Endothelial cell of umbilical vein (primary cell): ENCODE data around the gene GATA1. TPM values are rescaled to one million over a fixed set of nuclear protein-coding genes. Genes with fewer than 3 reads are reported as not detected.

Source experiments
- BruUV-seq: library from RNA; stranded (reverse); fragments of 400-500 nt; replicated peaks from 2 replicates; lab custom pipeline; 2021; lab: Mats Ljungman, UMichigan
- CTCF ChIA-PET: fragments of 300-600, 350-600 bp; sonication (Branson Sonifier 250); formaldehyde crosslinking; loops from one replicate; lab custom pipeline; 2021; ENCODE audit warnings: antibody characterized with exemption, inconsistent platforms; lab: Charles Lee
- POLR2A ChIA-PET: fragments of 300-600, 350-600 bp; sonication (Branson Sonifier 250); formaldehyde crosslinking; loops from one replicate; lab custom pipeline; 2021; ENCODE audit warnings: antibody characterized with exemption, inconsistent platforms; lab: Charles Lee
- DNase-seq: peaks from one replicate; pipeline ENCODE4 v3.0.0-alpha.2; 2011; ENCODE audit warnings: low read depth, low spot score
- FAIRE-seq: peaks from 2 replicates; lab custom pipeline; 2011; peaks lifted over from hg19 to GRCh38; lab: Jason Lieb, UNC
- H2AFZ ChIP-seq: 2 replicates; pipeline ENCODE4 v1.6.0; 2012; ENCODE audit warnings: low read depth, low read length, control low read depth, inconsistent platforms
- H3K27ac ChIP-seq: 2 replicates; pipeline ENCODE4 v1.5.1; 2011; ENCODE audit warnings: low read depth, mild to moderate bottlenecking, control low read depth, low read length, moderate library complexity; ENCODE audit not compliant: insufficient read depth
- H3K27me3 ChIP-seq, 2 experiments: 2 replicates each; pipeline versions ENCODE4 v1.6.0 to v1.6.1; 2011; ENCODE audit warnings: low read length in 2 of 2, mixed read lengths in 1 of 2; ENCODE audit not compliant: control insufficient read depth in 2 of 2, insufficient read depth in 2 of 2
- H3K36me3 ChIP-seq, 2 experiments: 2 replicates in 1 of 2; 3 replicates in 1 of 2; pipeline ENCODE4 v1.5.1; 2011; ENCODE audit warnings: low read length in 2 of 2, mild to moderate bottlenecking in 1 of 2, moderate library complexity in 1 of 2; ENCODE audit not compliant: control insufficient read depth in 2 of 2, insufficient read depth in 2 of 2; ENCODE audit errors: extremely low read depth in 1 of 2
- H3K4me1 ChIP-seq: 3 replicates; pipeline ENCODE4 v1.5.1; 2011; ENCODE audit warnings: mild to moderate bottlenecking, low read length; ENCODE audit not compliant: control insufficient read depth, insufficient read depth; ENCODE audit errors: extremely low read depth
- H3K4me2 ChIP-seq: 2 replicates; pipeline ENCODE4 v1.6.1; 2011; ENCODE audit warnings: low read length, control low read depth, mixed read lengths; ENCODE audit not compliant: insufficient read depth
- H3K4me3 ChIP-seq, 3 experiments: fragments of 200-600 bp in 1 of 3; sonication (generic), shearing (Covaris generic) in 1 of 3; replicated peaks in 1 of 3; 2 replicates each; pipeline ENCODE4 v1.5.1; 2011 to 2016; ENCODE audit warnings: control low read depth in 3 of 3, low read length in 3 of 3, mild to moderate bottlenecking in 2 of 3, inconsistent platforms in 1 of 3, low read depth in 1 of 3, moderate library complexity in 1 of 3; ENCODE audit not compliant: insufficient read depth in 1 of 3
- H3K79me2 ChIP-seq: 2 replicates; pipeline ENCODE4 v1.6.0; 2012; ENCODE audit warnings: low read length, inconsistent platforms; ENCODE audit not compliant: control insufficient read depth, insufficient read depth
- H3K9ac ChIP-seq: replicated peaks from 2 replicates; pipeline ENCODE3; 2011; ENCODE audit warnings: low read length, control low read depth; ENCODE audit not compliant: insufficient read depth; ENCODE audit errors: extremely low read depth
- H3K9me1 ChIP-seq: replicated peaks from 3 replicates; pipeline ENCODE4 v1.6.0; 2011; ENCODE audit warnings: mild to moderate bottlenecking, low read length; ENCODE audit not compliant: control insufficient read depth, insufficient read depth; ENCODE audit errors: extremely low read depth
- H3K9me3 ChIP-seq: replicated peaks from 2 replicates; pipeline ENCODE4 v1.5.1; 2012; ENCODE audit warnings: low read length, inconsistent platforms; ENCODE audit not compliant: control insufficient read depth, insufficient read depth
- H4K20me1 ChIP-seq: replicated peaks from 2 replicates; pipeline ENCODE3; 2011; ENCODE audit warnings: mild to moderate bottlenecking, low read length; ENCODE audit not compliant: control insufficient read depth, insufficient read depth; ENCODE audit errors: extremely low read depth
- EZH2 ChIP-seq: IDR thresholded peaks from 2 replicates; pipeline ENCODE4 v1.6.1; 2012; ENCODE audit warnings: borderline replicate concordance, low read depth, mild to moderate bottlenecking, moderate library complexity, low read length, inconsistent platforms; ENCODE audit not compliant: severe bottlenecking
- FOS ChIP-seq: IDR thresholded peaks from 2 replicates; pipeline ENCODE4 v1.6.1; 2011; ENCODE audit warnings: mild to moderate bottlenecking, low read length, moderate library complexity, borderline replicate concordance; ENCODE audit not compliant: insufficient read depth
- POLR2A ChIP-seq: IDR thresholded peaks from 2 replicates; pipeline ENCODE4 v1.6.1; 2012; ENCODE audit warnings: low read depth, mild to moderate bottlenecking, control low read depth, low read length
- POLR2AphosphoS5 ChIP-seq: IDR thresholded peaks from 2 replicates; pipeline ENCODE4 v1.6.1; 2012; ENCODE audit warnings: low read depth, mild to moderate bottlenecking, control low read depth, low read length, moderate library complexity; ENCODE audit not compliant: insufficient read depth
- dilution Hi-C: fragments of 300-500 bp; cut with MboI; formaldehyde crosslinking; loops from one replicate; pipeline ENCODE4 v1.15.0; 2019; ENCODE audit warnings: low sequenced_read_pairs; ENCODE audit not compliant: extremely low pct_ligation_motif_present
- intact Hi-C: fragments of 100-400 bp; cut with micrococcal nuclease; formaldehyde crosslinking; loops from one replicate; pipeline ENCODE4 v1.10.0; 2022
- polyA plus RNA-seq, 4 experiments: library from polyadenylated mRNA; depleted of rRNA in 3 of 4; stranded (reverse) in 3 of 4; unstranded in 1 of 4; fragments of >200 nt; gene quantifications; 2 replicates each; pipeline versions ENCODE4 v1.2.1 to v1.2.3, GENCODE V29; 2011 to 2012; ENCODE audit warnings: missing spikeins in 1 of 4
- small RNA-seq: library from RNA; depleted of rRNA; stranded (forward); fragments of <200 nt; gene quantifications from one replicate; pipeline ENCODE3, GENCODE V24; 2012; ENCODE audit warnings: low replicate concordance, low read depth; ENCODE audit not compliant: insufficient read depth, insufficient read length
- total RNA-seq: library from RNA; stranded (reverse); gene quantifications from 2 replicates; pipeline ENCODE4 v1.2.3, GENCODE V29; 2021

GATA1 gene
- total and polyA plus RNA-seq, 2 donors (not counting 3 experiments of a cell fraction or from before 2014, with no cell fraction given) = not detected

- no peak within 1 kb of the TSS for H3K27ac ChIP-seq
- H3K4me1 ChIP-seq = no peaks in the 10 kb centered on the region
- FAIRE-seq (no peak), DNase-seq (no peak)
- H2AFZ ChIP-seq = no peak within 1 kb of the TSS
- H4K20me1 ChIP-seq = no peaks in the 10 kb centered on the region
- CTCF ChIA-PET = no interaction called here
- peaks cover 34 to 41% of the 10 kb centered on the region in 2 experiments for H3K27me3 ChIP-seq
- H3K9ac ChIP-seq = no peak within 1 kb of the TSS
- POLR2A ChIA-PET = no interaction called here
- TF ChIP-seq POLR2AphosphoS5 = no peak
- intact Hi-C loops (no loop called here), dilution Hi-C loops (no loop called here)
- H3K9me3 ChIP-seq = no peaks in the 10 kb centered on the region
- no peak within 1 kb of the TSS for H3K4me3 ChIP-seq
- BruUV-seq = no TSS peak
- no peaks in the 10 kb centered on the region for H3K36me3 ChIP-seq
- no peaks in the 10 kb centered on the region for H3K79me2 ChIP-seq
- no peaks in the 10 kb centered on the region for H3K9me1 ChIP-seq
- no peak within 1 kb of the TSS for H3K4me2 ChIP-seq
Measured at GRCh38 chrX:48835524-48836329, 49.3 kb downstream of the GATA1 start, which contains the start of gene PCSK1N. Gene PCSK1N, minus strand, starts transcription at chrX:48835610. Its CDS starts 78 bp downstream, at chrX:48835532.

DNA sequence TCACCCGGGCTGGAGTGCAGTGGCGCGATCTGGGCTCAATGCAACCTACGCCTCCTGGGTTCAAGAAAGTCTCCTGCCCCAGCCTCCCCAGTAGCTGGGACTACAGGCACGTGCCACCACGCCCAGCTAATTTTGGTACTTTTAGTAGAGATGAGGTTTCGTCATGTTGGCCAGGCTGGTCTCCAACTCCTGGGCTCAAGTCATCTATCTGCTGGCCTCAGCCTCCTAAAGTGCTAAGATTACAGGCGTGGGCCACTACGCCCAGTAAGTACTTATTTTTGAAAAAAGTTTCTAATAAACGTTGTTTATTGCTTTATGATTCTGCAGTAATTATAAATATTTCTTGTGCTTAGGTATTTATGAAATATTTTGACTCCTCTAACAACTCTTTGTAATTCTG is 53.3 kb downstream of the GATA1 start:
- Histone ChIP-seq H3K79me2 (no peaks in the 10 kb centered on the region), H4K20me1 (no peaks in the 10 kb centered on the region), H3K36me3 (no peaks in the 10 kb centered on the region), H3K4me2 (no peak overlapping the region), H2AFZ (no peak overlapping the region), H3K9me3 (no peaks in the 10 kb centered on the region), H3K9ac (no peak overlapping the region), H3K4me3 (no peak overlapping the region), H3K27ac (no peak overlapping the region), H3K4me1 (no peaks in the 10 kb centered on the region), H3K9me1 (no peaks in the 10 kb centered on the region), H3K27me3 (peaks cover 9 to 11% of the 10 kb centered on the region in 2 experiments)
- FAIRE-seq = no peak
- intact Hi-C loops (no loop called here), dilution Hi-C loops (no loop called here)
- ChIA-PET POLR2A (no interaction called here), CTCF (no interaction called here)
- DNase-seq = no peak
- BruUV-seq = no TSS peak
- TF ChIP-seq POLR2A = no peak
- no peak for TF ChIP-seq FOS
- no peak for TF ChIP-seq EZH2

Small RNA genes lying within 50 kb of the gene (small RNA-seq; reads per million reads assigned to genes)
- gene RNU6-29P = not detected

Other genes starting within 250 kb of the GATA1 start
- 14.4 and 16.3 TPM in 2 replicates for gene TBC1D25, start 246.9 kb upstream of the GATA1 start, total RNA-seq
- gene TBC1D25, start 246.9 kb upstream of the GATA1 start, polyA plus RNA-seq = 16.0 and 18.3 TPM in 2 replicates
- gene RBM3, start 212.1 kb upstream of the GATA1 start, total RNA-seq = 477 and 485 TPM in 2 replicates
- 223 and 313 TPM in 2 replicates for gene RBM3, start 212.1 kb upstream of the GATA1 start, polyA plus RNA-seq
- gene WDR13, start 189.1 kb upstream of the GATA1 start, total RNA-seq = 85.0 and 96.1 TPM in 2 replicates
- gene WDR13, start 189.1 kb upstream of the GATA1 start, polyA plus RNA-seq = 169 and 253 TPM in 2 replicates
- 0.73 TPM in 1 of 2 replicates, not detected in the other for gene WAS, start 102.8 kb upstream of the GATA1 start, total RNA-seq
- gene WAS, start 102.8 kb upstream of the GATA1 start, polyA plus RNA-seq = not detected in 2 replicates
- gene SUV39H1, start 89.9 kb upstream of the GATA1 start, total RNA-seq = 18.2 and 20.0 TPM in 2 replicates
- 19.0 and 22.0 TPM in 2 replicates for gene SUV39H1, start 89.9 kb upstream of the GATA1 start, polyA plus RNA-seq
- gene GLOD5, start 24.8 kb upstream of the GATA1 start, total RNA-seq = not detected in 2 replicates
- not detected in 2 replicates for gene GLOD5, start 24.8 kb upstream of the GATA1 start, polyA plus RNA-seq
- 58.4 and 65.7 TPM in 2 replicates for gene HDAC6, start 15.5 kb downstream of the GATA1 start, total RNA-seq
- 43.7 and 49.3 TPM in 2 replicates for gene HDAC6, start 15.5 kb downstream of the GATA1 start, polyA plus RNA-seq
- gene ERAS, start 39.9 kb downstream of the GATA1 start, total RNA-seq = not detected in 2 replicates
- gene ERAS, start 39.9 kb downstream of the GATA1 start, polyA plus RNA-seq = 0.14 TPM in 1 of 2 replicates, not detected in the other
- gene PCSK1N, start 49.0 kb downstream of the GATA1 start, total RNA-seq = 0.44 TPM in 1 of 2 replicates, not detected in the other
- gene PCSK1N, start 49.0 kb downstream of the GATA1 start, polyA plus RNA-seq = not detected in 2 replicates
- gene TIMM17B, start 111.2 kb downstream of the GATA1 start, total RNA-seq = 30.0 and 36.0 TPM in 2 replicates
- gene TIMM17B, start 111.2 kb downstream of the GATA1 start, polyA plus RNA-seq = 73.1 and 107 TPM in 2 replicates
- 72.8 and 86.3 TPM in 2 replicates for gene PQBP1, start 111.3 kb downstream of the GATA1 start, total RNA-seq
- 83.5 and 86.8 TPM in 2 replicates for gene PQBP1, start 111.3 kb downstream of the GATA1 start, polyA plus RNA-seq
- gene SLC35A2, start 125.1 kb downstream of the GATA1 start, total RNA-seq = 28.9 and 31.4 TPM in 2 replicates
- 64.5 and 76.5 TPM in 2 replicates for gene SLC35A2, start 125.1 kb downstream of the GATA1 start, polyA plus RNA-seq
- gene PIM2, start 132.4 kb downstream of the GATA1 start, total RNA-seq = 5.5 and 7.4 TPM in 2 replicates
- 7.4 and 7.5 TPM in 2 replicates for gene PIM2, start 132.4 kb downstream of the GATA1 start, polyA plus RNA-seq
- 41.0 and 44.3 TPM in 2 replicates for gene OTUD5, start 171.0 kb downstream of the GATA1 start, total RNA-seq
- 44.6 and 46.3 TPM in 2 replicates for gene OTUD5, start 171.0 kb downstream of the GATA1 start, polyA plus RNA-seq
- gene KCND1, start 185.3 kb downstream of the GATA1 start, total RNA-seq = 0.67 and 1.3 TPM in 2 replicates
- 0.54 and 1.1 TPM in 2 replicates for gene KCND1, start 185.3 kb downstream of the GATA1 start, polyA plus RNA-seq
- 48.5 and 49.4 TPM in 2 replicates for gene GRIPAP1, start 215.7 kb downstream of the GATA1 start, total RNA-seq
- gene GRIPAP1, start 215.7 kb downstream of the GATA1 start, polyA plus RNA-seq = 19.0 and 25.3 TPM in 2 replicates